Dermis microvascular lymphatic vessel endothelial cell (primary cell): ENCODE measurements around the gene MRPL27. TPM values are rescaled to one million over a fixed set of nuclear protein-coding genes. Genes with fewer than 3 reads are reported as not detected.

ENCODE experiments used
- DNase-seq, 2 donors: peaks; one replicate each; pipeline versions ENCODE4 v3.0.0 to v3.0.0-alpha.2; 2010; ENCODE audit warnings: low read depth in 2 of 2
- total RNA-seq: library from RNA; depleted of rRNA; stranded (reverse); fragments of >200 nt; gene quantifications from 2 replicates; pipeline ENCODE4 v1.2.1, GENCODE V29; 2014

The MRPL27 gene
- total RNA-seq, 1 donor from 2014 or later = 59.8 TPM

GRCh38 chr17:50386510-50386909, 13.5 kb upstream of the MRPL27 start:
- no peak for DNase-seq

DNA sequence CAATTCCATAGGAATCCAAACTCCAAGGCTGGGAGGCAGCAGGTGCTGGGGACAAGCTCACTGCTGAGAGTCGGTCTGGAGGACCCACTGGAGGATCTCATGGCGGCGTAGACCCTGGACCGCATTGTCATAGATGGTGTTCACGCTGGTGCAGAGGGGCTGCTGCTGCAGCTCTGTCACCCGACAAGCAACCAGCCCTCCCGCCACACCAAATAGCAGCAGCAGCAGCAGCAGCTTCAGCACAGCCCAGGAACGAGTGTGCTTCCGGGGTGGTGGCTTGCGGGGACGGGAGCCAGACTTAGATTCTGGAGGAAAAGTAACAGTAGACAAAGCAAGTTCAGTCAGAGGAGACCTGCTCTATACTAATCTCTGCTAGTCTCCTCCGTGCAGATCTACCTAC, 9.9 kb upstream of the MRPL27 start:
- DNase-seq = no peak

DNA sequence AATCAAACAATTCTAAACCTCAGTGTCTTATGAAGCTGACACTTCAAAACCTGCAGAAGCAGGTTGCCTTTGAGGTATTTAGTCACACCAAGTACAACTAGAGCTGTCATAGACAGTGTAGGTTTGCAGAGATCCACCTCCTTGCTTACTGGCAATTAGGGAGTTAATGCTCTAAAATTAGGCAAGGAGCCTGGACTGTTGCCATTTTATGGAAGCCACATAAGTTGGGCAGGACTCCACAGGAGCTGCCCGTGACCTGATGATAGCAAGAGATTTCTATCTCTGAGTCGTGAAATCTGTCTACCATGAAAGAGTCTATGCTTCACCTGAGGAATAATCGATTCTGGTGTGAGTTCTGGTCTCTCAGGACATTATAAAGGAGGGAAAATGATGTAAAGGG, 8.9 kb upstream of the MRPL27 start:
- no peak for DNase-seq

- no peak for DNase-seq
These were observed 8.4 kb upstream of the MRPL27 start for GRCh38 chr17:50381260-50381815.

GRCh38 chr17:50380369-50381259, 7.6 kb upstream of the MRPL27 start:
- no peak for DNase-seq

GRCh38 chr17:50379351-50380132, 6.6 kb upstream of the MRPL27 start:
- no peak for DNase-seq

DNA sequence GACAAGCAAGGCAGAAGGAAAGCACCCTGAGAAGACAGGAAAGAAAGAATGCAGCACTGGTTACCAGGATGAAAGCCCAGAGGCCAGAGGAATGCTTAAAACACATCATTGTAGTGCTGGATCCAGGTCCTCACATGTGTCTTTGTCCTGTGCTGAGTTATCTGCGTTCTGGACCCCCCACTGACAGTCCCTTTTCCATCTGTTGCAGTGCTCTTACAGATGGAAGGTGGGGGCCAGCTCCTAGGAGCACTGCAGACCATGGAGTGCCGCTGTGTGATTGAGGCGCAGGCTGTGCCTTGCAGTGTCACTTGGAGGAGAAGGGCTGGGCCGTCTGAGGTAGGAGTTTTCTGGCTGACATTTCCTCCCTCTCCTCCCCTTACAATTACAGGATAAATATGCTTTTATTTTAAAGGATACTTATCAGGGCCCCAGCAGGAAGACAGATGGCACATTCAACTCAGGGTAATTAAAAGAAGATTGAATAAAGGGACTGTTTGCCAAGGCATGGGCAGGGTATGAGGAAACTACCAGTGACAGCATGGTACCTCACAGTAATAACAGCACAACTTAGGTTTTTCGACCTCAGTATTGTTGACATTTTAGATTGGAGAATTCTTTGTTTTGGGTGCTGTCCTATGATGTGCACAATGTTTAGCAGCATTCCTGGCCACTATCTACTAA, 3.0 kb upstream of the MRPL27 start:
- DNase-seq = no peak

- DNase-seq = no peak
These were observed 721 bp upstream of the MRPL27 start for GRCh38 chr17:50373705-50374104.

DNA sequence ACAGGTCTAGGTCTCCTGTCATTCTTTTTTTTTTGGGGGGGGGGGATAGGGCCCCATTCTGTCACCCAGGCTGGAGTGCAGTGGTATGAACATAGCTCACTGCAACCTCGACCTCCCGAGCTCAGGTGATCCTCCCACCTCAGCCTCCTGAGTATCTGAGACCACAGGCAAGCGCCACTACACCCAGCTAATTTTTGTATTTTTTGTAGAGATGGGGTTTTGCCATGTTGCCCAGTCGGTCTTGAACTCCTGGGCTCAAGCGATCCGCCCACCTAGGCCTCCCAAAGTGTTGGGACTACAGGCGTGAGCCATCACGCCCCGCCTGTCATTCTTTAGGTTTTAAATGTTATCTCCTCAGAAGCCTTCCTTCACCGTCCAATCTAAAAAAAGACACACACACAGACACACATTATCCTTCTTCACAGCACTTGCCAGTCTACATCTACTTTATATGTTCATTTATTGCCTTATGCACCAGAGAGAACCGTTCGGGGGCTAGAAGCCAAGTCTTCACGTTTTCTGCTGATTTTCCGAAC, 694 bp downstream of the MRPL27 start:
- DNase-seq = no peak

GRCh38 chr17:50371526-50371925, 1.5 kb downstream of the MRPL27 start:
- DNase-seq = no peak

- no peak for DNase-seq
These were observed 2.9 kb downstream of the MRPL27 start for GRCh38 chr17:50370052-50370451.

- DNase-seq = no peak
These were observed 5.6 kb downstream of the MRPL27 start for GRCh38 chr17:50367401-50367800.

DNA sequence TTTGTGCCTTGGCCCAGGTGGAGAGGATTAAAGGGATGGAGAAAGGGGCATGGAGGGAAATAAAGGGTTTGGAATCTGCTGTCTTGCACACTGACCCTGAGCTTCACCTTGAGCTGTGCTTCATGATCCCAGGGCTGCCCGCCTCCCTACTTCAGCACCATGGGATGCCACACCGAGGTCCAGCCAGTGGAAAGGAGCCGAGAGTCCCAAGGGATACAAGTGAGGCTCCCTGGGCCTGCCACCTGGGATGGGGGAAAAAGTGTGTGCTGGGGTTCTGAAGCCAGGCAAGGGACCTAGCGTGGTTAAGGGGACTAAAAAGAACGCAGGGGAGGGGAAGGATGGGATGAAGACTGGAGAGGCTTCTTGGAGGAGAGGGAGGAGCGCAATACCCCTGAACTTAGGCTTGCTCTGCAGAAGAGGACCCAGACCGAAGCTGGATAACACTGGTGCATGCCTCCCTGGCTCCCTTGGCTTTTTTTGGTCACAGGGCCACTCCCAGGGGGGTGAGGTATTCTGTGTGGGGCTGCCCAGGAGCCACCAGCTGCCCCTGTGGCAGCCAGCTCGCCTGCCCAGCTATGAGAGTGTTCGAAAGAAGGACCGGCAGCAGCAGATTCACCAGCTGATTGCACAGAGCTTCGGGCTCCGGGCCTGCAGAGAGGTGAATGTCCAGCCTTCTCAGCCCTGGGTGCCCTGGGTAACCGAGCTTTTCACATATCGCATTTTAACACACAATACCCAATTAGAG, 7.2 kb downstream of the MRPL27 start:
- DNase-seq = no peak

DNA sequence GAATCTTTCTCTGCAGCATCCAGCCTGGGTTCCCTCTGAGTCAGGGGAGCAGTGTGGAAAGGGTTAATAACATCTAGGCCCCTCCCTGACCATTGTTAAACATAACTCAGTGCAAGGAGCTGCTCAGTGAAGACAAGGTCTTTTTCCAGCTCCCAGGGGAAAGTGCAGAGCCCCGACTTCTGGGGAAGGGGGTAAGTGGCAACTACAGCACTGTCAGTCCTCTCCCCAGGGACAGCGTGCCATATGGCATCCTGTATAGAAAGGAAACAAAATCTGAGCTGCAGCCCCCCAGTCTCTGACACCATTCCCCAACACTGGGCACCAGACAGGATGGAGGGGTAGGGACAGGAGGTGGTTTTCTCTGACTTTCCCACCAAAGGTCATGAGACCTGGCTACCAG, 7.8 kb downstream of the MRPL27 start:
- no peak for DNase-seq

- DNase-seq = no peak
These were observed 8.3 kb downstream of the MRPL27 start for GRCh38 chr17:50364715-50365114.

GRCh38 chr17:50364061-50364458, 8.9 kb downstream of the MRPL27 start:
- DNase-seq = no peak

- DNase-seq = peak; percentile 35 to 52
These were observed 9.5 kb downstream of the MRPL27 start for GRCh38 chr17:50363217-50364060.

GRCh38 chr17:50362661-50363060, 10.3 kb downstream of the MRPL27 start:
- DNase-seq = no peak

DNA sequence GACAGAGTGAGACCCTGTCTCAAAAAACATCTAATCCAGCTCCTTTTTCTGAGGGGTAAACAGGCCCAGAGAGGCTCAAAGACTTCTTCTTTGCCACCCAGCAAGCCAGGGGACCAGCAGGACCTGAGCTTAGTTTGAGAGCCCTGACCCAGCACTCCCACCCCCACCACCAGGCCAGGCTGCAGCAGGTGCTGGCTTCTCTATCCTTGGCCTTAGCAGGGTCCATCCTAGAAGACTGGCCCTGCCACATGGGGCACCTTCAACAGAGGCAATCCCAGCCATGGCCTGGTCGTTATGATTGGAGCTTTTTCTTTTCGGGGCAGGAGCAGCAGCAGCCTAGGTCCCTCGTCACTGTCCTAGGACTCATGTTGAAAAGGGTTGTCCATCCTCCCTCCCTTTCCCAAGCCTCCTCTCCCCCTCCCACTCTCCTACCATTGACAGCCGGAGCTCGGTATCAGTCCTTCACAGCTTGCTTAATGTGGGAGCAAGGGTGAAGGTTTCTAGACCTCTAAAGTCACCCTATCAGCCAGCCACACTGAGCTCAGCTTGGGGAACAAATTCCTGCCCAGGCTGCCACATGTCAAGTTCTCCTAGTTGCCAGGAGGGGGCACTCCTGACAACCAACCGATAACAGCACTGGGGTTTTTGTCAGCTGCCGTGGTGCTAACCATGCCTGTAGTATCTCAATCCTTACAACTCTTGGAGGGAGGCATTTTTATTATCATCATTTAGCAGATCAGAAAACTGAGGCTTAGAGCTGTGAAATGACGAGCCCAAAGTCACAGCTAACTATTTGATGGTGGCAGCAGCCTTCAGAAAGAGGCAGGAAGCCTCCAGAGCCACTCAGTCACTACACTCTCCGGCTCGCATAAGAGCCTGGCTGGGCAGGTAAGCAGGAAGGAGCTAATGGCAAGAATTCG, 11.2 kb downstream of the MRPL27 start:
- peak; percentile 60 to 80 for DNase-seq
